Fibroblast of villous mesenchyme (primary cell): ENCODE data around the gene TACO1. TPM values are rescaled to one million over a fixed set of nuclear protein-coding genes. Genes with fewer than 3 reads are reported as not detected.

ENCODE experiments used
- DNase-seq: peaks from one replicate; pipeline ENCODE4 v3.0.0-alpha.2; 2010; ENCODE audit warnings: low read depth
- H3K4me3 ChIP-seq: 2 replicates; pipeline ENCODE4 v1.5.1; 2011; ENCODE audit warnings: low read depth, mild to moderate bottlenecking, low read length
- total RNA-seq: library from RNA; depleted of rRNA; stranded (reverse); fragments of >200 nt; gene quantifications from 2 replicates; pipeline ENCODE4 v1.2.3, GENCODE V29; 2012
- TF ChIP-seq, protein P1 (sequence below): IDR thresholded peaks from 2 replicates; pipeline ENCODE4 v1.5.1; 2012; ENCODE audit warnings: low read depth, mild to moderate bottlenecking, low read length; ENCODE audit not compliant: insufficient read depth

The TACO1 gene
- total RNA-seq, 1 donor, result 24.6 TPM

DNA sequence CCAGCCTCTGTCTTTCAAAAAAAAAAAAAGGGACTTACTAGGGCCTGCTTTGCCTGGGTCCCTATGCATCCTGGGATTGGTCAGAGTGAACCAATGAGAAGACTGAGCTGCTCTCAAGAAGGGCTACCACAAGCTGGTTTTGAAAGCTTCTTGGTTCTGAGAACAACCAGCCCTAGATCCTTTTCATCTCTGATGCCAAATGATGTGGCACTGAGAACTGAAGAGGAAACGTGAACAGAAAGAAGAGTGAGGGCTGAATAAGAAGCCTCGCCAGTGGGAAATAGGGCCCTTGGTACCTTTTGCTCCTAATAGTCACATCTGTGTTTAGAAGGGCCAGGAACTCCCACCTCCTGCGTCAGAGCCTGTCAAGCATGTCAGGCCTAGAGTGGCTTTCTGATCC is 10.7 kb downstream of the TACO1 start:
- TF ChIP-seq, protein P1, sequence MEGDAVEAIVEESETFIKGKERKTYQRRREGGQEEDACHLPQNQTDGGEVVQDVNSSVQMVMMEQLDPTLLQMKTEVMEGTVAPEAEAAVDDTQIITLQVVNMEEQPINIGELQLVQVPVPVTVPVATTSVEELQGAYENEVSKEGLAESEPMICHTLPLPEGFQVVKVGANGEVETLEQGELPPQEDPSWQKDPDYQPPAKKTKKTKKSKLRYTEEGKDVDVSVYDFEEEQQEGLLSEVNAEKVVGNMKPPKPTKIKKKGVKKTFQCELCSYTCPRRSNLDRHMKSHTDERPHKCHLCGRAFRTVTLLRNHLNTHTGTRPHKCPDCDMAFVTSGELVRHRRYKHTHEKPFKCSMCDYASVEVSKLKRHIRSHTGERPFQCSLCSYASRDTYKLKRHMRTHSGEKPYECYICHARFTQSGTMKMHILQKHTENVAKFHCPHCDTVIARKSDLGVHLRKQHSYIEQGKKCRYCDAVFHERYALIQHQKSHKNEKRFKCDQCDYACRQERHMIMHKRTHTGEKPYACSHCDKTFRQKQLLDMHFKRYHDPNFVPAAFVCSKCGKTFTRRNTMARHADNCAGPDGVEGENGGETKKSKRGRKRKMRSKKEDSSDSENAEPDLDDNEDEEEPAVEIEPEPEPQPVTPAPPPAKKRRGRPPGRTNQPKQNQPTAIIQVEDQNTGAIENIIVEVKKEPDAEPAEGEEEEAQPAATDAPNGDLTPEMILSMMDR, result no peak
- DNase-seq, result no peak

GRCh38 chr17:63613663-63614062 is 13.0 kb downstream of the TACO1 start:
- no peak for DNase-seq

More for the DNA sequence above, 10.7 kb downstream of the TACO1 start:
- no peak overlapping the region for H3K4me3 ChIP-seq

DNA sequence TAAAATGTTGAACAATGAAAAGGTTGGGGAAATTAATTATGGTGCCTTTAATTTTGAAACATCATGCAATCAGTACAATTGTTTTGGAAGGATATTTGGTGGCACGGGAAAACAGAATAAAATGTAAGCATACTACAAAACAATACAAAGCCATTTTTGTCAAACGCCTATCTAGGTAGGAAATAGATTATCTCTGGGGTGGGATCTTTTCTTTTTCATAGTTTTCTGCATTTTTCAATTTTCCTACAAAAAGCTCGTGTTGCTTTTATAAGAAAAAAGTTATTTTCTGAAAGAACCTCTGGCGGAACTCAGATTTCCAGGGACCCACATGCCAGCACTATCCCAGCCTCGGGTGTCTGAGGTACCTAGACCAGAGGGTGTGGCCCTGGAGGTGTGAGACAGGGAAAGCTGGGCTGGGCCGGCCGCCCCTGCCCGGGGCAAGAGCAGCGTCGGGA is 20.6 kb downstream of the TACO1 start:
- H3K4me3 ChIP-seq, result peak overlapping the region; percentile 76
- DNase-seq, result no peak
- TF ChIP-seq, protein P1, result no peak

More at GRCh38 chr17:63613663-63614062, 13.0 kb downstream of the TACO1 start:
- TF ChIP-seq, protein P1, result no peak
- H3K4me3 ChIP-seq, result no peak overlapping the region

GRCh38 chr17:63621684-63622573 is 21.2 kb downstream of the TACO1 start, which contains the start of gene MAP3K3:
Gene MAP3K3 (plus strand): TSS chr17:63622417. CDS start chr17:63622760, 343 bp downstream.
- H3K4me3 ChIP-seq, result peak within 1 kb of the TSS; percentile 80
- peak; percentile 100 for DNase-seq
- TF ChIP-seq, protein P1, result peak; percentile 21

- TF ChIP-seq, protein P1, result no peak
Measured at GRCh38 chr17:63622574-63623390, 22.1 kb downstream of the TACO1 start.

DNA sequence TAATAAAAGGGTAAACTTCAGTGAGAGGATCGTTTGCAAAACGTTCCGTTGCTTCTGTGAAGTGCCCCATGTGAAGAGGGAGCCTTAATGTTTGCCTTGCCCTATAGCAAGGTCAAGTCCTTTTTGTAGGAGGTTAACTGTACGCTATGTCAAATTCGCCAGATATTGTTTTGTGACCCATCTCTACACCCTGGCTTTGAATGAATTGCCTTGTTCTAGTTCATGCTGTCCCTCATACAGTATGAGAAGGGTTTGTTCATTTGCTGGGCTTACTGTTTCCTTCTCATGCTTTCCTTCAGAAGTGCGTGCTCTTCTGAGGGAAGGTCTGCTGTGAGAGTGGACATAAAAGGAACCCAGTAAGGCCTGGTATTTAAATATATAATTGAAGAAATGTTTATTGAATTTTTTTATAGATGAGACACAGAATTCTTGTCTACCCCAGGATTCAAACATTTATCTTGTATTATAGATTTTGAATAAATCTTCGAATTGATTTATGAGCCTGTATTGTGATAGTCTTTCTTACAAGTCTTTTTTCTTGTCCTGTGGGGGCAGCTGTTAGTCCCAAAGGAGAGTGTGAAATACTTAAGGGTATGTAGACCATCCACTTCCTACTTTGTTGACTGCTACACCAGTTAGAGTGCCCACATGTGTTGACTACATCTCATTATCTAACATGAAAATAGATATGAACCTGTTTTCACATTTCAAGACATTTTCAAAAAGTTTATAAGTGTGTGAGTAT is 23.3 kb downstream of the TACO1 start:
- no peak for DNase-seq
- H3K4me3 ChIP-seq, result peak overlapping the region; percentile 80
- TF ChIP-seq, protein P1, result no peak

More at GRCh38 chr17:63622574-63623390, 22.1 kb downstream of the TACO1 start:
- H3K4me3 ChIP-seq, result peak overlapping the region; percentile 80
- DNase-seq, result peak; percentile 62
